ENCODE results near the gene LRRC75A. TPM values are rescaled to one million over a fixed set of nuclear protein-coding genes. Genes with fewer than 3 reads are reported as not detected.

LRRC75A gene
- total and polyA plus RNA-seq, 2 of the 13 experiments (the other 11 are each of a cell fraction or from before 2014, with no cell fraction given), result 0.03 TPM; not detected in 1

- TF ChIP-seq ZNF382 (CRISPR knock-in tag; IDR thresholded peaks at IDR 0.05; ENCODE audit: borderline replicate concordance) (no peak), NFE2 (CRISPR knock-in tag; IDR thresholded peaks at IDR 0.05) (no peak), KLF15 (CRISPR knock-in tag; IDR thresholded peaks at IDR 0.05; ENCODE audit: borderline replicate concordance) (no peak), ZBED4 (CRISPR knock-in tag; IDR thresholded peaks at IDR 0.05; ENCODE audit: borderline replicate concordance) (peak; percentile 35; the same call in 1 of the 2 replicates), ZBTB49 (CRISPR knock-in tag; IDR thresholded peaks at IDR 0.05; ENCODE audit: borderline replicate concordance) (no peak), GTF2F1 (IDR thresholded peaks at IDR 0.05; ENCODE audit: low read length) (no peak), ARNT2 (CRISPR knock-in tag; IDR thresholded peaks at IDR 0.05; ENCODE audit: low read depth) (no peak), MTA1 (CRISPR knock-in tag; IDR thresholded peaks at IDR 0.05; ENCODE audit: borderline replicate concordance) (no peak), ZNF318 (CRISPR knock-in tag; IDR thresholded peaks at IDR 0.05) (no peak), MAZ (IDR thresholded peaks at IDR 0.05; ENCODE audit: borderline replicate concordance, low read depth, low read length) (no peak), MAZ (CRISPR knock-in tag; IDR thresholded peaks at IDR 0.05; ENCODE audit: low read depth) (0 out of 2 replicates have a peak, but pooled peaks have one; percentile 22), ZNF225 (CRISPR knock-in tag; IDR thresholded peaks at IDR 0.05) (no peak), SRY (CRISPR knock-in tag; IDR thresholded peaks at IDR 0.05) (no peak)
Observed at GRCh38 chr17:16521070-16521727, 29.2 kb upstream of the LRRC75A start (continued).
